T-helper 1 cell treated with Interleukin-12 subunit alpha and Interleukin-12 subunit beta and Interleukin-4 antibody, amounts not matched to agents 30 ng/mL and 1 ng/mL, for 36 hours (primary cell): ENCODE results near the gene UNCX. TPM values are rescaled to one million over a fixed set of nuclear protein-coding genes. Genes with fewer than 3 reads are reported as not detected.

Experiments
- intact Hi-C: fragments of 100-400 bp; cut with micrococcal nuclease; formaldehyde crosslinking; loops from one replicate; pipeline ENCODE4 v1.15.1; 2024
- total RNA-seq: library from RNA; stranded (reverse); gene quantifications from 2 replicates; pipeline ENCODE4 v1.2.3, GENCODE V29; 2022

UNCX gene
- total RNA-seq, 1 donor from 2014 or later: not detected

DNA sequence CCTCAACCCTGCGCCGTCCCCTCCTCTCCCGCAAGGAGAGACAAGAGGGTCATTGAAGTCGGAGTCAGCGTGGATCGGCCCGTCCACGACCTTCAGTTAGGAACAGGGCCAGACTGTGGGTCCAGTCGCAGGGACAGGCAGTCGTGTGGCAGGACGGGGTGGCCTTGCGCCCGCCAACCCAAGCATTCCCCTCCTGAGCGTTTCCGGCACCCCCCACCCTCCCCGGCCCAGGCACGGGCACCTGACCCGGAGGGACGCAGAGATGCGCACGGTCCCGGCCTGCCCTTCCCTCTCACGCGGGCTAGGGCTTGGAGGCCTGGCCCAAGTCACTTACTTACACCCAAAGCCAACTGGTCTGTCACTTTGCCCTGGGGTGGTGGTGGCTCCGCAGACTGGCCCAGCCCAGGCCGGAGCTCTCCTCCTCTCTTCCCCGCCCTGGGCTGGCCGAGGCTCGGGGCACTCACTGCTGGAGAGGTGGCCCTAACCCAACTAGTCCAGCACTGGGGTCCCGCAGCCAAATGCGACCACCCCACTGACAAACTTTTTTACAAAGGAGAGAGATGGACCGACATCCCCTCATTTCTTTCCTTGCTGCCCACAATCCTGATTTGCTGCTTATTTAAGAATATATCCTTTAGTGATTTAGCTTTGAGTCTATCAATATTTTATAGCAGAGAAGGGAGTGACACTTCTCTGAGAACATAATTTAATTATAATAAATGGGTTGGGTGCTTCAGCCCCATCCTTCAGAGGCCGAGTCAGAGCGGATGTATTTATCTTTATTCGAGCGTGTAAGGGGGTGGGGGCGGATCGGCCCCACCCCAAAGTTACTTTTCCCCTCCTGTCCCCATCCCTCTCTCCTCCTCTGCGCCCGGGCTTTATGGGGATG, 1.2 kb upstream of the UNCX start:
- intact Hi-C loops: no loop called here

DNA sequence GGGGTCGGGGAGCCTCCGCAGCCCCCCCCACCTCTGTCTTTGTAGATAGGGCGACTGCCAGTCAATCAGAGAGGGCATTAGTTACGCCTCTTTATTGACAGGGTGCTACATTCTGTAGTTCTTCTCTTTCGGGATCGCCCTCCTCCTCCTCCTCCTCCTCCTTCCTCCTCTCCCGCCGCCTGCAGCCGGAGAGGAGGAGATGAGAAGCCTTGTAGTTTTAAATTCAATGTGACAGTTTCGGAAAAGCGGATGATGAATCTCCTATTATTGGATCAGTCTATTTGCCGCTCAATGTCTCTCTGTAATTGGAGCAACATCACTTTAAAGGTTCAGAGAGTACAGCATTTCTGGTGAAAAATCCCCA, 587 bp upstream of the UNCX start:
- intact Hi-C loops: no loop called here

DNA sequence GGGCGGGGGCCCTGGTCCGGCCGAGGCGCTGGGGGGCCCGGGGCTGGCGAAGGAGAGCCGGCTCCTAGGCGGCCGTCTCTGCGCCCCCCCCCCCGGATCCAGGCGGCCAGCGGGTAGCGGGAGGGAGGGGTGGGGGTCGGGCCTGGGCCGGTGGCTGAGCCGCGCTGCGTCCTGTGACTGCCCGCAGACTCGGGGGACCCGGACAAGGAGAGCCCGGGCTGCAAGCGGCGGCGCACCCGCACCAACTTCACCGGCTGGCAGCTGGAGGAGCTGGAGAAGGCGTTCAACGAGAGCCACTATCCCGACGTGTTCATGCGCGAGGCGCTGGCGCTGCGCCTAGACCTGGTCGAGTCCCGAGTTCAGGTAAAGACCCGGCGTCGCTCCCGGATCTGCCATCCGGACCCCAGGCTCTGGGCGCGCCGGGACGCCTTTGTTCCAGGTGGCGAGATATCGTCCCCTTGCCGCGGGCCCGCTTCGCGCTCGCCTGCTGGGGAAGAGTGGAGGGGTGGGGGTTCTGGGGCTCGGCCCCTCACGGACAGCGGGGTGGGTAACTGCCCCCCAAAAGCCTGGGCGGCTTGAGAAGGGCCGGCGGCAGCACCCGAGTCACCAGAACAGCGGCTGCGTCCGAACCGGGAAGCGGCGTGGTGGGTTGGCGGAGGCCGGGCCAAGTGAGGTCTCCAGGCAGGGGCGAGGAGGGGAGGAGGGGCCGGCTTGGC, 819 bp downstream of the UNCX start:
- intact Hi-C loops: no loop called here

DNA sequence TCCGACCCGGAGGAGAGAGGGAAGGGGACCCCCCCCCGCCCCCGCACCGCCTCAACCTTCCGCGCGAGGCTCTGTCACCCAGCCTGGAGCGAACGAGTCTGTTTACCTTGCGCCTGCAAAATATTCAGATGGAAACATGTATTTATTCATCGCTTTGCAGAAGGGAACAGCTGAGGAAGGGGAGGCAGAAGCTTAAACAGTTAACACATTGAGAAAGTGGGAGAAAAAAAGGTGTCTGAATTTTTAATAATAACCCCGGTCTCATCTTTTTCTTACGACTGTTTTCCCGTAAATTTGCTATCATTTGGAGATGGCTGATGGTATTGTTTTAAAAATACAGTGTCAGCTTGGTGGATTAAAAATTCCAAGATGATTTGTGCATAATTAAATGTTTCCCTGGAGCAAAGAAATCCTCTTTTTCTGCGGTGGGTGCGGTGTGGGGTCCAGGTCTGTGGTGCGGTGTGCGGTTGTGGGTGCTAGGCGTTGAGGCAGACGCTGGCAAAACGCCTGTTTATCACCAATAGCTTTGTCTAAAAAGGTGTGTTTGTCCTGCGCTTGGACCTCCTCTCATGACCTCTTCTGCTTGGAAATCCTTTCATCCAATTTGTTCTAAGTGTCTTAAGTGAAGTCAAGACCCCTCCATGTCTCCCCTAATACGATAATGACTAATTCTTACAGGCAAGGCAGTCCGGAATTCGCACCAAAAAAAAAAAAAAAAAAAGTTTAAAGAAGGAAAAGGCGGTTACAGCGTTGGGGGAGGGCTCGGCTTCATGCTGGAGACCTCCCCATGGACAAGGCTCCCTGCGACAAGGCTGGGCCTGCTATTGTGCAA, 1.6 kb downstream of the UNCX start:
- intact Hi-C loops: no loop called here

DNA sequence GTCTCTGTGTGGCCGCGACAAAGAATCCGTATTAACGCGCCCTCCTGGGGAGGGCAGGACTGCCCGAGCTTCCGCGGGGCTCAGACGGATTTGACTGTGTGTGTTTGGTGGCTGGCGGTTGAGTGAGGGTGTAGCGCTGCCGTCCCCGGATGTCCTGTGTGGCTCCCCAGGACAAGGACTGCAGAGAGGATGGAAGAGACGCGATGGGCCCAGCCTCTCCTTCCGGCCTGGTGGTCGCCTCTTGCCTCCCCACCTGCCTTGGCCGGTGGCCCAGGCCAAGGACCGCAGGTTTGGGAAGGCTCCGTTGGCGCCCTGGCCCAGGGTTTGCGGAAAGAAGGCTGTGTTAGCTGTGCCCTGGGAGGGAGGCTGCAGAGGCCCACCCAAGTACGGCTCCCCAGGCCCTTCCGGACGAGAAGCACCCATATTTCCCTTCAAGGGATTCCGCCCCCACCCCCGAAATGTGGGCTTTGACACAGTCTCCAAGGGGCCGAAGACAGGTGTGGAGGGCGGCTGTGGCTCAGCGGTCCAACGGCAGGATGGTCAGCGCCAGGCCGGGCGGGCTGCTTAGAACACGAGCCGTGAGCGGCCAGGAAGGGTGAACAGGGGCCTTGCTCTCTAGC, 2.3 kb downstream of the UNCX start:
- intact Hi-C loops: no loop called here

DNA sequence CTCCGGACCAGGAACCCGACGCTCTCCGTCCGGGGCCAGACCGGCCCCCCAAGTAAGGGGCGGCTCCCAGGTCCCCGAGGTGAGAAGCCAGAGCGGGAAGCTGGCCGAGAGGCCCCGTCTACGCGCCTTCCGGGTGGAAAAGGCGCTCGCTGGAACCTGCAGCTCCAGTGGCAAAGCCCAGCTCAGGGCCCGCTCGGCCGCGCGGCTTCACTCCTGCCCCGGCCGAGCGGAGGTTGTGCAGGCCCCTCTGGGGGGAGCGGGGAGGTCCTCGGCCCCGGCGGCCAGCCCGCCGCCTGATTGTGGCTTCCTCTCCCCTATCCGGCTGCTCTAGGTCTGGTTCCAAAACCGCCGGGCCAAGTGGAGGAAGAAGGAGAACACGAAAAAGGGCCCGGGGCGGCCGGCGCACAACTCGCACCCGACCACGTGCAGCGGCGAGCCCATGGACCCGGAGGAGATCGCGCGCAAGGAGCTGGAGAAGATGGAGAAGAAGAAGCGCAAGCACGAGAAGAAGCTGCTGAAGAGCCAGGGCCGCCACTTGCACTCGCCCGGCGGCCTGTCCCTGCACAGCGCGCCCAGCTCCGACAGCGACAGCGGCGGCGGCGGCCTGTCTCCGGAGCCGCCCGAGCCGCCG, 2.9 kb downstream of the UNCX start:
- intact Hi-C loops: no loop called here

DNA sequence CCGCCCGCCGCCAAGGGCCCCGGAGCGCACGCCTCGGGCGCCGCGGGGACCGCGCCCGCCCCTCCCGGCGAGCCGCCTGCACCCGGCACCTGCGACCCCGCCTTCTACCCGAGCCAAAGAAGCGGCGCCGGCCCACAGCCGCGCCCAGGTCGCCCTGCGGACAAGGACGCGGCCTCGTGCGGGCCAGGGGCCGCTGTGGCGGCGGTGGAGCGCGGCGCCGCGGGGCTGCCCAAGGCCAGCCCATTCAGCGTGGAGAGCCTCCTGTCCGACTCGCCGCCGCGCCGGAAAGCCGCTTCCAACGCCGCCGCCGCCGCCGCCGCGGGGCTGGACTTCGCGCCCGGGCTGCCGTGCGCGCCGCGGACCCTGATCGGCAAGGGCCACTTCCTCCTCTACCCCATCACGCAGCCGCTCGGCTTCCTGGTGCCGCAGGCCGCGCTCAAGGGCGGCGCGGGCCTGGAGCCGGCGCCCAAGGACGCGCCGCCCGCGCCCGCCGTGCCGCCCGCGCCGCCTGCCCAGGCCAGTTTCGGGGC, 3.5 kb downstream of the UNCX start:
- intact Hi-C loops: no loop called here

DNA sequence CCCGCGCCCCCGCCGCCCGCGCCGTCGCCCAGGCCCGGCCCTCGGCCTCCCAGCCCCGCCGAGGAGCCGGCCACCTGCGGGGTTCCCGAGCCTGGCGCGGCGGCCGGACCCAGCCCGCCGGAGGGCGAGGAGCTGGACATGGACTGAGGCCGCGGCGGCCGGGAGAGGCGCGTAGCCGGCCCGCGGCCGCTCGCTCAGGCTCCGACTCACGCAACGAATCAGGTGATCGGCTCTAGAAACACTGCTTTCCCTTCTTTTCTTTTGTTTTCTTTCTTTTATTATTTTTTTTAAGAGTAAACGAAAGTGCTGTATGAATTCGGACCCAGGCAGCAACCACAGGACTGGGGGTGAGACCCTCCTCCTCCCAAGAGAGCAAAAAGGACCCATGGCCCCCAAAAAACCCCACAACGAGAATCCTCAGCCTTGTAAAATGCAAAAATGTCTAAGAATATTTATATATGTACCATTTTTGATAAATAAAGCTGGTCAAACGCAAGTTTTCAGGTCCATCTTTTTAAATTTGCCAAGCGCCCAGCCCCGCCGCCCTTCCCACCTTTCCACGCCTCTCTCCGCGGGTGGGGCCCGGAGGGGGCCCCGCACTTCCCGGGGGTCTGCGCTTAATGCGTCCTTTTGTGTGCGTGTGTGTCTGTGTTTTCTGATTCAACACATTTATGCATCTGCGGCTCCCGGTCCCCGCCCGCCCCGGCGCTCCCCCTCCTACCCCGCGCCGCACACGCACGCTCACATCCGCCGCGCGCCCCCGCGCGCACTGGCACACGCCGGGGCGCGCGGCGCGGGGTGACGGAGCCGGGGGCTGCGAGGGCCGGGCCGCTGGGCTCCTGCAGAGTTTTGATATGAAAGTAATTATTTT, 4.4 kb downstream of the UNCX start:
- intact Hi-C loops: no loop called here

DNA sequence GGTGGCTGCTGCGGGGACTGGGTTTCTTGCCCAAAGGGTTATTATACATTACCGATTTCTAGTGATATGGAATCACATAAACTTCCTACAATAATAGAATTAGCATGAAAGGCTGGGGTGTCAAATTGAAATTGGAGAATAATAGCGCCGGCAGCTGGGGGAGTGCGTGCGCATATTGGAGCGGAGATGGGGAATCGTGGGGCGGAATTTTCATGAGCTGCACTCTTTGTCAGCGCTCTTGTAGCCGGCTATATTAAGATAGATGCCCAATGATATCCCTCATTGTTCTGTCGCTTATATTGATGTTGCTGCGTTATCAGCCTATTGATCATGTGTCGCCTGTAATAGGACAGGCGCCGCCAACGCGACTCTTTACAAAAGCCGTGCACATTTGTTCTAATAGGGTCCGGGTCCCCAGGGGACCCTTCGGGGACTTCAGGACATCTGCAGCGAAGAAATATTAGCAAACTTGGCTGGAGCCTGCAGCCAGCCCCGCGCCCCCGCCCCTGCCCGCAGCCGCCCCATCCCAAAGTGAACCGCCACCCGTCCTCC, 5.1 kb downstream of the UNCX start:
- intact Hi-C loops: no loop called here

DNA sequence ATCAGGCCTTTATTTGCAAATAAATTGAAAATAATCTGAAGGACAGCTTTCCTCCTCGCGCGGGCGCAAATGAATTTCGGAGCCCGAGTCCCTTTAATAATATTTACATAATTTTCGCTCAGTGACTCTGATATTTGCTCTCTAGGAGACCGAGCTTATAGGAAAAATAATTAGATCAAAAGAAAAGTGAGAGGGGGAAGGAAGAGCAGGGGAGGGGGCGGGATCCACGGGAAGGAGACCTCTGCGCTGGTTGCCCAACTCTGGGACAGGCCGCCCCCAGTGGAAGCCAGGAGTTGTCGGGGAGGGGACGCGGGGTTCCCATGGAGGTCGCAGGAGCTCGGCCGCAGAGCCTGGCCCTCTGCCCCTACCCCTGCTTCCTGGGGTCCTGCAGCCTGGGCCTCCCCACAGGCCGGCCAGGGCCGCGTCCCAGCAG, 5.8 kb downstream of the UNCX start:
- intact Hi-C loops: no loop called here

DNA sequence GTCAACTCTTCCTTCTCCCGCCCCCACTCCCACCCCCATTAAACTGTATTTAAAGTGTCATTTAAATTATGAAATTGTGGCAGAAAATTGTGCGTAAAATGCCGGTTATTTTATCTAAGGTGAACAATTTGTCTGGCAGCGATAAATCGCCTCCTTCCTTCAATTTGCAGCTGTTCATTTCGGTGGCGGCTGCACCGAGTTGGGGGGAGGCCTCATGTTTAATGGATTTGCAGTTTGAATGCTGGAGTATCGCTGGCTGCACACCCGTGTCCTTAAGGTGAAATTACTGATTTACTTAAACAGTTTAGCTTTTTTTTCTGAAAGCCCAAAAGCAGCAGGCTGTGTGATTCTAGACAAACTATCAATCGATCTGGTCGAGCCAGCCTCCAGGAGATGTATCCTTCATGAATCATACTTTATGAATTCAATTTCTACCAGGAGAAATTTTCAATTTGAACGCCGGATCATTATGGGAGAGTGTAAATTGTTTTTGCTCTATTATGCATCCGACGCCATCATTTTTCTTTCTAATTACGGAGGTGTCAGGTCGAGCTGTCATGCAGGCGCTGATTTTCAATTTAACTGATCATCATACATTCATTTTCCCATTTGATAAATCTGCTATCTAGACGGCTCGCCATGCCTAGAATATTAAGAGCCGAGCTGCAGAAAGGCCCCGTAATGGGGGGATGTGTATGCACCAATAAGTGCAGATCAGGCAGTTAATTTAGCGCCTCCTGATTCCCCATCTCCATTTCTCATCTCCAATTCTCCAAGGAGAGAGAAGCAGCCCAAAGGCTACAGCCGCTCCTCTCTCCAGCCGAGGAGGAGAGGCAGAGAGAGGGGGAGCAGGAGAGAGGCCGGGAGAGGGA, 6.5 kb downstream of the UNCX start:
- intact Hi-C loops: no loop called here

DNA sequence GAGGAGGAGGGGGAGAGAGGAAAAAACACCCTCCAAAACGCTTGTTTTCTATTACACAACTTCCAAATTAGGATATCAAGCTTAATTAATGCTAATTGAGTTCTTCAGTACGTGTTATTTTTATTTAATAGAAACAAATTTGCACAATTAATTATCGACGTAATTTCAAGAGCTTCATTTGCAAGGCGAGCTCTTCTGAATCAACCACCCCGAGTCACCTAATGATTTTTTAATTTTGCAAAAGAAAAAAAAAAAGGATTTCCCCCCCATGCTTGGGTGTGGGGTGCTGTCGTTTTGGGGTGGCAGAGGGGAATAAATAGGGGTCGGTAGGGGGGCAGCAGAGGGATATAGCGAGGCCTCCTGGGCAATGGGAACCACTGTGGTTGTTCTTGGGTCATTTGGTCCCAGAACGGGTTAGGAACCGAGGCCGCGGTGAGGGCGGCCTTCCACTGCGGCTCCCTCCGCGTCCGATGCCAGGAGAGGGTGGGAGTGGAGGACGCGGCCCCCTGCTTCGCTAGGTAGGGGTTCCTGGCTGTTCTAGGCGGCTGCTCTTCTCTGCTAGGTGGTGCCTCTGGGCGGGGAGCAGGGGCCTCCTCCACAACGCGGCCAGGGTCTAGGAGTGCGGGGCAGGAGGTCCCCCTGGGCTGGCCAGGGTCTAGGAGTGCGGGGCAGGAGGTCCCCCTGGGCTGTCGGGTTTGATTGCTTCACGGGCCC, 7.3 kb downstream of the UNCX start:
- intact Hi-C loops: loop anchor here (10.0 kb wide), 1 partner anchor 425 kb away; no protein-coding TSS in a partner anchor

DNA sequence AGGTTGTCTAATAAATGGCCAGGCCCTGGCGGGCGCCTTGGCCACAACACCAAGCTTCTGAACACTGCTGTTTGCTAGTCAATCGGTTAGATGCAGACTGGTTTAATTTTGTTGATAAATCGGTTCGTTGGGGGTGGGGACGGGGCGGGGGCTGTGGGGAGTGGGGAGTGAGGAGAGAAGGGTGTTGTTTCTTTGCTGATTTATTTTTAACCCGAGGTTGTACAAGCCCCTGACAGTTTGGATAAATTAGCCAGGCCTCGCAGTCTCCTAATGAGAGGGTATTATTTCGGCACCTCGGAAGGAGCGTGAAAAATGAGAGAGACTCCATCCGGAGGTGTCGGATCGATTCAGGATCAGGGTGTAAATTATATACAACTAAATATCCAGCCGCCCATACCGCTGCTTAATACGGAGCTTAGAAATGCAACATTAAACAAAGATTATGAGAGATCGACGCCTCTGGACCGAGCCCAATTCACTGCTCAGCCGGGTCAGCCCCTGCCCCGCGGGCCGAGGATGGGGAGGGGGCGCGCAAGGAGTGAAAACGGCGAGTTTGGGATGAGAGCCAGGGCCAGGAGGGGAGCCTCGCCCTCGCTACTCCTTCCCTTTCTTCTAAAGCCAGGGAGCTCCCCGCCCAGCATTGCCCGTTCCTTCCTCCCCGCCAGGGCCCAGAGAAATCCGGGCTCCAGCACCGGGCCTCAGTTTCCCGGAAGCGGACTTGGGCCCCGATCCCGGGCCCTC, 8.0 kb downstream of the UNCX start:
- intact Hi-C loops: loop anchor here (10.0 kb wide), 1 partner anchor 424 kb away; no protein-coding TSS in a partner anchor

DNA sequence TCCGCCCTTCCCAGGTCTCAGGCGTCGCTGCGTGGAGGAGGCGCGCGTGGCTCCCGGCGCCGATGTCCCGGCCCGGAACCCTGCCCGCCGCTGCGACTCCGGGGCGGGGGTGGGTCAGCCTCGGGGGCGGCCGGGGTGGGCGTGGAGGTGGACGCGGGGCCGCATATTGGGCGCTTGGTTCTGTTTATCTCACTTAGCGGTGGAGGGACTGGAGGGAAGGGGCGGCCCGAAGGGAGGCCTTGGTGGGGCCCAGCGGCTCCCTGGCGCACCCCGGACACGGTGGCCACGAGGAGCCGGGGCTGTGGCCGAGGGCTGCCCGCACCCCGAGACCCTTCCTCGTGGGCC, 8.6 kb downstream of the UNCX start:
- intact Hi-C loops: loop anchor here (10.0 kb wide), 1 partner anchor 424 kb away; no protein-coding TSS in a partner anchor

DNA sequence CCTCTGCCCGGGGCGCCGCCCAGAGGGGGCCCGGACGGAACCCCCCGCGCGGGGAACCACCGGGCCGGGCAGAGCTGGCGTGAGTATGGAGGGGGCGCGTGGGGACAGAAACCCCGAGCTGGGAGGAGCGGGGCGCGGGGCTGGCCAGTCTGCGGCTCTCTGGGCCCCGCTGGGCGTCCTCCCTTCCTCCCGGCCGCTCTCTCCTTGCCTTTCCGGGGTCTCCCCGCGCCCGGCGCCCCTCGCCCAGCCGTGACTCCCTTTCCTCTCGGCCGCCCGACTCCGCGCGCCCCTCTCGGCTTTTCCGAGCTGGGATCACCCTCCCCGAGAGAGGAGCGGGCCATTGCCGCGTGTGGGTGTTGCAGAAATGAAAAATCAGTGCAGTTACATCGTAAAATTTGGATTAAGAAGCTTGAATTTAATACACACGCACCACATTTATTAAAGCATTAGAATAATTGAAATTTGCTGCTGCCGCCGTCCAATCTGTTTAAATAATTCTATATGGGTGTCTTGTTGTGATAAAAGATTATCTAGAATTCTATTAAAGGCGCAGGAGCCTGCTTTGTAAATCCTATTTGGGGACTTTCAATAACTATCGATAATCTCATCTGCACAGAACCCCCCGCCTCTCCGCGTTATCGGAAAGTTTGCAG, 9.1 kb downstream of the UNCX start:
- intact Hi-C loops: loop anchor here (10.0 kb wide), 1 partner anchor 423 kb away; no protein-coding TSS in a partner anchor

DNA sequence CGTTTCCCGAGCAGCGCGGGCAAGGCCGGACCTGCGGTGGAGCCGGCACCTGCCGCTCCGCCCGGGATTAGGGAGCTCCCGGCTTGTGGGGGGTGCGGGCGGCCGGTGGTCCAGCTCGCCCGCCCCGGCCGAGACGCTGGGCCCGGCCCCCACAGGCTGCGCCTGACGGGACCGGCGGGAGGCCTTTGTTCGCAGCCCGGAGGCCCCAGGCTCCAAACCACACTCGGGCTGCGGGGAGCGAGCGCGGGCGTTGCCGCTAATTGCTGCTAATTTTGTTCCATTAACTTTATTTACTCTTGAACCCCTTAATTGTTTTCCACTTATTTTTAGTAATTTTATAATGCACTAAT, 9.6 kb downstream of the UNCX start:
- intact Hi-C loops: loop anchor here (10.0 kb wide), 1 partner anchor 423 kb away; no protein-coding TSS in a partner anchor
